ENCODE measurements around the gene IRF4.

DNA sequence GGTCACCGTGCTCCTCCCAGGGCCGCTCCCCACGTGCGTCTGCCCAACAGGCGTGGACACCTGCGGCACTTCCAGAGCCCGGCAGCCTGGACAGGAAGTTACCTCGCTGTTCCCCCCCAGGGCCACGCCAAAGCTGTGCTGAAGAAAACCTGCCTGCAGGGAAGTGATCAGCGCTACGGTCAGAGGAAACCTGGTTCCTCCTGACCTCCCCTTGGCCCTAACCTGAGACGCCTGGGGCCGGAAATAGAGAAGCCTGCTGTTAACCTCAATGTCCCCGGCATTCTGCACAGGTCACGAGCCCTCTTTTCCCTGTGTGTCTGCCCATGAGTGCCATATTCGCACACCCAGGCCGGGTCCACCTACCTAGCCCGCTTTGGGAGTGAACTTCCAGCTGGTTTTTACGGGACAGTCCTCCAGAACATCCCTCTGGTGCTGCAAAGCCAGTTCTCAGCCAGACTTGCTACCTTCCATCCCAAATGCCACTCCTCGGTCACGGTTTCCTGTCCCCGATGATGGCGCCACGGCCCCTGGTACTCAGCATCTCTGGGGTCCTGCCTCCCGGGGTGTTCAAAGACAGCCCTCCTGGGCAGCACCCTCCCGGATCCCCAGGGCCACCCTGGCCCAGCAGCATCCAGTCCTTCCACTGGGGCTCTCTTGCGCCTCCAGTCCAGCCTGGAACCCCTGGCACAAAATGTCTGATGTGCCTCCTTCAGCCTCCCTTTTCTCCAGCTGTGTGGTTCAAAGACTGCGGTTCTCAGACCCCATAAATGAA, 12.0 kb upstream of the IRF4 start:
- TF ChIP-seq, protein P1, sequence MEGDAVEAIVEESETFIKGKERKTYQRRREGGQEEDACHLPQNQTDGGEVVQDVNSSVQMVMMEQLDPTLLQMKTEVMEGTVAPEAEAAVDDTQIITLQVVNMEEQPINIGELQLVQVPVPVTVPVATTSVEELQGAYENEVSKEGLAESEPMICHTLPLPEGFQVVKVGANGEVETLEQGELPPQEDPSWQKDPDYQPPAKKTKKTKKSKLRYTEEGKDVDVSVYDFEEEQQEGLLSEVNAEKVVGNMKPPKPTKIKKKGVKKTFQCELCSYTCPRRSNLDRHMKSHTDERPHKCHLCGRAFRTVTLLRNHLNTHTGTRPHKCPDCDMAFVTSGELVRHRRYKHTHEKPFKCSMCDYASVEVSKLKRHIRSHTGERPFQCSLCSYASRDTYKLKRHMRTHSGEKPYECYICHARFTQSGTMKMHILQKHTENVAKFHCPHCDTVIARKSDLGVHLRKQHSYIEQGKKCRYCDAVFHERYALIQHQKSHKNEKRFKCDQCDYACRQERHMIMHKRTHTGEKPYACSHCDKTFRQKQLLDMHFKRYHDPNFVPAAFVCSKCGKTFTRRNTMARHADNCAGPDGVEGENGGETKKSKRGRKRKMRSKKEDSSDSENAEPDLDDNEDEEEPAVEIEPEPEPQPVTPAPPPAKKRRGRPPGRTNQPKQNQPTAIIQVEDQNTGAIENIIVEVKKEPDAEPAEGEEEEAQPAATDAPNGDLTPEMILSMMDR (IDR thresholded peaks at IDR 0.05; ENCODE audit: low read depth, low read length), result no peak
- TF ChIP-seq POLR2A (IDR thresholded peaks at IDR 0.05; ENCODE audit: extremely low read depth, insufficient read length), result no peak

Data from NB4 (cell line).